A673 (cell line): Measurements from ENCODE around the gene PLA2G4C.

Experiments
- EZH2 ChIP-seq: fragments of 200-600 bp; sonication (generic); IDR thresholded peaks from 2 replicates; pipeline ENCODE4 v1.6.1; 2017; ENCODE audit warnings: borderline replicate concordance, low read depth, mild to moderate bottlenecking, mixed read lengths, antibody characterized with exemption, low read length; ENCODE audit not compliant: poor library complexity, severe bottlenecking
- TF ChIP-seq, protein P1 (sequence below): fragments of 300-800, 200-600 bp; sonication (generic); conservative IDR thresholded peaks from 2 replicates; pipeline ENCODE4 v1.5.1; 2017; ENCODE audit warnings: low read depth, mild to moderate bottlenecking, antibody characterized with exemption, low read length, moderate library complexity, mixed read lengths

GRCh38 chr19:48103922-48104321 is 6.7 kb downstream of the PLA2G4C start:
- TF ChIP-seq EZH2, result no peak
- TF ChIP-seq, protein P1, sequence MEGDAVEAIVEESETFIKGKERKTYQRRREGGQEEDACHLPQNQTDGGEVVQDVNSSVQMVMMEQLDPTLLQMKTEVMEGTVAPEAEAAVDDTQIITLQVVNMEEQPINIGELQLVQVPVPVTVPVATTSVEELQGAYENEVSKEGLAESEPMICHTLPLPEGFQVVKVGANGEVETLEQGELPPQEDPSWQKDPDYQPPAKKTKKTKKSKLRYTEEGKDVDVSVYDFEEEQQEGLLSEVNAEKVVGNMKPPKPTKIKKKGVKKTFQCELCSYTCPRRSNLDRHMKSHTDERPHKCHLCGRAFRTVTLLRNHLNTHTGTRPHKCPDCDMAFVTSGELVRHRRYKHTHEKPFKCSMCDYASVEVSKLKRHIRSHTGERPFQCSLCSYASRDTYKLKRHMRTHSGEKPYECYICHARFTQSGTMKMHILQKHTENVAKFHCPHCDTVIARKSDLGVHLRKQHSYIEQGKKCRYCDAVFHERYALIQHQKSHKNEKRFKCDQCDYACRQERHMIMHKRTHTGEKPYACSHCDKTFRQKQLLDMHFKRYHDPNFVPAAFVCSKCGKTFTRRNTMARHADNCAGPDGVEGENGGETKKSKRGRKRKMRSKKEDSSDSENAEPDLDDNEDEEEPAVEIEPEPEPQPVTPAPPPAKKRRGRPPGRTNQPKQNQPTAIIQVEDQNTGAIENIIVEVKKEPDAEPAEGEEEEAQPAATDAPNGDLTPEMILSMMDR, result no peak
